ENCODE measurements around the gene PLA2G2D.

PLA2G2D gene

GRCh38 chr1:20087668-20088067, 31.7 kb downstream of the PLA2G2D start:
- DNase-seq (ENCODE audit: low read depth, low spot score) = no peak

GRCh38 chr1:20086800-20087199, 32.5 kb downstream of the PLA2G2D start:
- DNase-seq (ENCODE audit: low read depth, low spot score) = no peak

GRCh38 chr1:20083178-20083944, 36.0 kb downstream of the PLA2G2D start:
- DNase-seq (ENCODE audit: low read depth, low spot score) = no peak

GRCh38 chr1:20082772-20083171, 36.6 kb downstream of the PLA2G2D start:
- DNase-seq (ENCODE audit: low read depth, low spot score) = no peak

- no peak for DNase-seq (ENCODE audit: low read depth, low spot score)
Measured at GRCh38 chr1:20081353-20081810, 38.0 kb downstream of the PLA2G2D start.

- no peak for DNase-seq (ENCODE audit: low read depth, low spot score)
Measured at GRCh38 chr1:20080441-20081352, 38.6 kb downstream of the PLA2G2D start.

- DNase-seq (ENCODE audit: low read depth, low spot score) = no peak
Measured at GRCh38 chr1:20079661-20080305, 39.6 kb downstream of the PLA2G2D start.

- DNase-seq (ENCODE audit: low read depth, low spot score) = no peak
Measured at GRCh38 chr1:20078711-20079110, 40.6 kb downstream of the PLA2G2D start.

- no peak for DNase-seq (ENCODE audit: low read depth, low spot score)
Measured at GRCh38 chr1:20078171-20078651, 41.1 kb downstream of the PLA2G2D start.

- no peak for DNase-seq (ENCODE audit: low read depth, low spot score)
Measured at GRCh38 chr1:20076710-20077461, 42.5 kb downstream of the PLA2G2D start.

- DNase-seq (ENCODE audit: low read depth, low spot score) = no peak
Measured at GRCh38 chr1:20076223-20076622, 43.1 kb downstream of the PLA2G2D start.

- DNase-seq (ENCODE audit: low read depth, low spot score) = no peak
Measured at GRCh38 chr1:20075345-20075744, 44.0 kb downstream of the PLA2G2D start.

- DNase-seq (ENCODE audit: low read depth, low spot score) = no peak
Measured at GRCh38 chr1:20074725-20075171, 44.6 kb downstream of the PLA2G2D start.

- no peak for DNase-seq (ENCODE audit: low read depth, low spot score)
Measured at GRCh38 chr1:20074055-20074724, 45.1 kb downstream of the PLA2G2D start.

GRCh38 chr1:20073256-20073655, 46.1 kb downstream of the PLA2G2D start:
- no peak for DNase-seq (ENCODE audit: low read depth, low spot score)

GRCh38 chr1:20072771-20073170, 46.6 kb downstream of the PLA2G2D start:
- DNase-seq (ENCODE audit: low read depth, low spot score) = no peak

GRCh38 chr1:20071416-20071815, 47.9 kb downstream of the PLA2G2D start:
- no peak for DNase-seq (ENCODE audit: low read depth, low spot score)

GRCh38 chr1:20070357-20070756, 49.0 kb downstream of the PLA2G2D start:
- DNase-seq (ENCODE audit: low read depth, low spot score) = no peak

GRCh38 chr1:20069874-20070273, 49.5 kb downstream of the PLA2G2D start, which contains the start of gene PLA2G5:
Gene PLA2G5 (plus strand): TSS chr1:20070194. CDS start chr1:20084831, 14,637 bp downstream.
- no peak for DNase-seq (ENCODE audit: low read depth, low spot score)

GRCh38 chr1:20068722-20069121, 50.6 kb downstream of the PLA2G2D start:
- DNase-seq (ENCODE audit: low read depth, low spot score) = no peak

Measured in activated CD4-positive, CD25-positive, alpha-beta regulatory T cell treated with anti-CD3 and anti-CD28 coated beads, Interleukin-2, amount 50 U/mL, for 16 hours (primary cell).